ENCODE measurements around the gene TMEM119. TPM values are rescaled to one million over a fixed set of nuclear protein-coding genes. Genes with fewer than 3 reads are reported as not detected.

TMEM119 gene
- total and polyA plus RNA-seq, 2 of the 13 experiments (the other 11 are each of a cell fraction or from before 2014, with no cell fraction given), result not detected

- ATAC-seq (no peak; the same call in 2 of the 3 replicates), FAIRE-seq (no peak), DNase-seq (ENCODE audit: low spot score) (no peak)
- WGBS (ENCODE audit: low lambda C conversion rate), result 47% methylated on average over 6 of the region's 8 CpGs
- H3K4me2 ChIP-seq (ENCODE audit: low read depth, low read length), result no peak overlapping the region
- H3K27ac ChIP-seq (ENCODE audit: extremely low read length, insufficient read depth, low read length), result no peak overlapping the region
- ChIA-PET CTCF (ENCODE audit: low intra/inter-chr PET ratio, low total read pairs) (no interaction called here), POLR2A (no interaction called here)
- no TSS peak for BruUV-seq (replicated peaks)
- in situ Hi-C loops (cut with HindIII; ENCODE audit: extremely low pct_ligation_motif_present, low pct_unique_long_range_greater_than_20kb) (no loop called here), intact Hi-C loops (cut with micrococcal nuclease; ENCODE audit: unreplicated experiment) (no loop called here)
- no peaks in the 10 kb centered on the region; a peak in 1 of 5 replicates for H3K27me3 ChIP-seq (ENCODE audit: control insufficient read depth in 1 of 2, insufficient read depth in 2 of 2, low read length in 2 of 2)
- no peaks in the 10 kb centered on the region for H3K4me1 ChIP-seq (ENCODE audit: insufficient read depth, low read length)
- H2AFZ ChIP-seq (ENCODE audit: low read length), result no peak overlapping the region
- H3K9me3 ChIP-seq (ENCODE audit: low read length), result no peaks in the 10 kb centered on the region
- no peak overlapping the region for H3K4me3 ChIP-seq (replicated peaks in 1 of 3; ENCODE audit: insufficient read depth in 1 of 3, low read depth in 2 of 3, low read length in 3 of 3)
- peaks cover 11 to 29% of the 10 kb centered on the region in 2 experiments; a peak in 4 of 5 replicates for H3K36me3 ChIP-seq (replicated peaks in 1 of 2; ENCODE audit: control insufficient read depth in 1 of 2, insufficient read depth in 2 of 2, low read length in 2 of 2)
- no peaks in the 10 kb centered on the region for H4K20me1 ChIP-seq (ENCODE audit: insufficient read depth, low read length)
- H3K79me2 ChIP-seq (ENCODE audit: insufficient read depth, low read length), result no peaks in the 10 kb centered on the region
- no peak overlapping the region for H3K9ac ChIP-seq (ENCODE audit: insufficient read depth, low read depth, low read length)
- TF ChIP-seq ZNF234 (CRISPR knock-in tag; conservative IDR thresholded peaks at IDR 0.05) (no peak), SRF (IDR thresholded peaks at IDR 0.05; ENCODE audit: low read depth, low read length) (no peak), SP5 (CRISPR knock-in tag; IDR thresholded peaks at IDR 0.05; ENCODE audit: borderline replicate concordance, low read depth) (no peak), ZC3H13 (CRISPR knock-in tag; IDR thresholded peaks at IDR 0.05) (no peak), TBX3 (IDR thresholded peaks at IDR 0.05; ENCODE audit: borderline replicate concordance) (no peak), TMF1 (CRISPR knock-in tag; IDR thresholded peaks at IDR 0.05; ENCODE audit: low read depth) (no peak), ARHGAP35 (CRISPR knock-in tag; IDR thresholded peaks at IDR 0.05; ENCODE audit: borderline replicate concordance) (no peak), RXRA (CRISPR knock-in tag; IDR thresholded peaks at IDR 0.05) (no peak), ZNF747 (CRISPR knock-in tag; IDR thresholded peaks at IDR 0.05; ENCODE audit: borderline replicate concordance) (no peak), ZNF33B (CRISPR knock-in tag; IDR thresholded peaks at IDR 0.05) (no peak), ZNF530 (CRISPR knock-in tag; IDR thresholded peaks at IDR 0.05; ENCODE audit: low read depth) (no peak), ZFP91 (CRISPR knock-in tag; IDR thresholded peaks at IDR 0.05; ENCODE audit: borderline replicate concordance) (no peak), PBX3 (CRISPR knock-in tag; IDR thresholded peaks at IDR 0.05; ENCODE audit: borderline replicate concordance) (no peak)
- TF ChIP-seq, protein P1, sequence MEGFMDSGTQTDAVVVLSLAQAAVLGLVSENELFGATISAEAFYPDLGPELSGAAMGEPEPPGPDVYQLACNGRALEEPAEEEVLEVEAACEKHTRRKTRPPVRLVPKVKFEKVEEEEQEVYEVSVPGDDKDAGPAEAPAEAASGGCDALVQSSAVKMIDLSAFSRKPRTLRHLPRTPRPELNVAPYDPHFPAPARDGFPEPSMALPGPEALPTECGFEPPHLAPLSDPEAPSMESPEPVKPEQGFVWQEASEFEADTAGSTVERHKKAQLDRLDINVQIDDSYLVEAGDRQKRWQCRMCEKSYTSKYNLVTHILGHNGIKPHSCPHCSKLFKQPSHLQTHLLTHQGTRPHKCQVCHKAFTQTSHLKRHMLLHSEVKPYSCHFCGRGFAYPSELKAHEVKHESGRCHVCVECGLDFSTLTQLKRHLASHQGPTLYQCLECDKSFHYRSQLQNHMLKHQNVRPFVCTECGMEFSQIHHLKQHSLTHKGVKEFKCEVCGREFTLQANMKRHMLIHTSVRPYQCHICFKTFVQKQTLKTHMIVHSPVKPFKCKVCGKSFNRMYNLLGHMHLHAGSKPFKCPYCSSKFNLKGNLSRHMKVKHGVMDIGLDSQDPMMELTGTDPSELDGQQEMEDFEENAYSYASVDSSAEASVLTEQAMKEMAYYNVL (CRISPR knock-in tag; IDR thresholded peaks at IDR 0.05; ENCODE audit: borderline replicate concordance), result no peak
- TF ChIP-seq, protein P2, sequence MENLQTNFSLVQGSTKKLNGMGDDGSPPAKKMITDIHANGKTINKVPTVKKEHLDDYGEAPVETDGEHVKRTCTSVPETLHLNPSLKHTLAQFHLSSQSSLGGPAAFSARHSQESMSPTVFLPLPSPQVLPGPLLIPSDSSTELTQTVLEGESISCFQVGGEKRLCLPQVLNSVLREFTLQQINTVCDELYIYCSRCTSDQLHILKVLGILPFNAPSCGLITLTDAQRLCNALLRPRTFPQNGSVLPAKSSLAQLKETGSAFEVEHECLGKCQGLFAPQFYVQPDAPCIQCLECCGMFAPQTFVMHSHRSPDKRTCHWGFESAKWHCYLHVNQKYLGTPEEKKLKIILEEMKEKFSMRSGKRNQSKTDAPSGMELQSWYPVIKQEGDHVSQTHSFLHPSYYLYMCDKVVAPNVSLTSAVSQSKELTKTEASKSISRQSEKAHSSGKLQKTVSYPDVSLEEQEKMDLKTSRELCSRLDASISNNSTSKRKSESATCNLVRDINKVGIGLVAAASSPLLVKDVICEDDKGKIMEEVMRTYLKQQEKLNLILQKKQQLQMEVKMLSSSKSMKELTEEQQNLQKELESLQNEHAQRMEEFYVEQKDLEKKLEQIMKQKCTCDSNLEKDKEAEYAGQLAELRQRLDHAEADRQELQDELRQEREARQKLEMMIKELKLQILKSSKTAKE (CRISPR knock-in tag; IDR thresholded peaks at IDR 0.05; ENCODE audit: borderline replicate concordance), result no peak
- TF ChIP-seq, protein P3, sequence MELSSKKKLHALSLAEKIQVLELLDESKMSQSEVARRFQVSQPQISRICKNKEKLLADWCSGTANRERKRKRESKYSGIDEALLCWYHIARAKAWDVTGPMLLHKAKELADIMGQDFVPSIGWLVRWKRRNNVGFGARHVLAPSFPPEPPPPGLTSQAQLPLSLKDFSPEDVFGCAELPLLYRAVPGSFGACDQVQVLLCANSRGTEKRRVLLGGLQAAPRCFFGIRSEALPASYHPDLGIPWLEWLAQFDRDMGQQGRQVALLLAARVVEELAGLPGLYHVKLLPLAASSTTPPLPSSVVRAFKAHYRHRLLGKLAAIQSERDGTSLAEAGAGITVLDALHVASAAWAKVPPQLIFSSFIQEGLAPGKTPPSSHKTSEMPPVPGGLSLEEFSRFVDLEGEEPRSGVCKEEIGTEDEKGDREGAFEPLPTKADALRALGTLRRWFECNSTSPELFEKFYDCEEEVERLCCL (CRISPR knock-in tag; IDR thresholded peaks at IDR 0.05; ENCODE audit: borderline replicate concordance), result no peak
Observed at GRCh38 chr12:108571609-108572165, 26.2 kb downstream of the TMEM119 start.
